GM19463 (cell line): ENCODE results near the gene DOCK7.
"Not testable (repeated sequence)": the region's sequence is repeated elsewhere in the genome, so short reads cannot be mapped to it uniquely, and the experiment has no call there.

Experiments used
- ATAC-seq: cut with Tn5 transposase; IDR thresholded peaks from one replicate; pipeline ENCODE4 v1.9.1; 2021; ENCODE audit warnings: mild to moderate bottlenecking, moderate library complexity; ENCODE audit not compliant: unreplicated experiment

DOCK7 gene

GRCh38 chr1:62544570-62544969, 143.6 kb downstream of the DOCK7 start:
- ATAC-seq: no peak

- no peak for ATAC-seq
Observed at GRCh38 chr1:62541048-62541447, 147.1 kb downstream of the DOCK7 start.

GRCh38 chr1:62539028-62539447, 149.1 kb downstream of the DOCK7 start:
- no peak for ATAC-seq

- no peak for ATAC-seq
Observed at GRCh38 chr1:62536865-62537264, 151.3 kb downstream of the DOCK7 start.

GRCh38 chr1:62530516-62531154, 157.6 kb downstream of the DOCK7 start:
- no peak for ATAC-seq

- no peak for ATAC-seq
Observed at GRCh38 chr1:62529227-62529626, 159.0 kb downstream of the DOCK7 start.

- ATAC-seq: no peak
Observed at GRCh38 chr1:62528015-62528414, 160.2 kb downstream of the DOCK7 start.

GRCh38 chr1:62527346-62527745, 160.8 kb downstream of the DOCK7 start:
- not testable (repeated sequence) for ATAC-seq

GRCh38 chr1:62523860-62524259, 164.3 kb downstream of the DOCK7 start:
- no peak for ATAC-seq

- no peak for ATAC-seq
Observed at GRCh38 chr1:62516600-62516999, 171.6 kb downstream of the DOCK7 start.

GRCh38 chr1:62514746-62515423, 173.3 kb downstream of the DOCK7 start:
- ATAC-seq: no peak

- no peak for ATAC-seq
Observed at GRCh38 chr1:62513013-62513412, 175.2 kb downstream of the DOCK7 start.

GRCh38 chr1:62509028-62509427, 179.2 kb downstream of the DOCK7 start:
- ATAC-seq: no peak

- ATAC-seq: no peak
Observed at GRCh38 chr1:62508187-62508758, 179.9 kb downstream of the DOCK7 start.

- no peak for ATAC-seq
Observed at GRCh38 chr1:62500210-62500609, 188.0 kb downstream of the DOCK7 start.

- ATAC-seq: no peak
Observed at GRCh38 chr1:62494137-62494536, 194.0 kb downstream of the DOCK7 start.

GRCh38 chr1:62493656-62494055, 194.5 kb downstream of the DOCK7 start:
- ATAC-seq: no peak

GRCh38 chr1:62492521-62492920, 195.7 kb downstream of the DOCK7 start:
- no peak for ATAC-seq

GRCh38 chr1:62487956-62488355, 200.2 kb downstream of the DOCK7 start:
- no peak for ATAC-seq

GRCh38 chr1:62484824-62485468, 203.2 kb downstream of the DOCK7 start:
- no peak for ATAC-seq

- ATAC-seq: no peak
Observed at GRCh38 chr1:62481681-62482080, 206.5 kb downstream of the DOCK7 start.
